ENCODE measurements around the gene ITPR3. TPM values are rescaled to one million over a fixed set of nuclear protein-coding genes. Genes with fewer than 3 reads are reported as not detected.

ITPR3 gene
- polyA plus RNA-seq, 3 donors = 9.3 to 13.8 (median 13.5) TPM

Other genes with a start within 250 kb of the ITPR3 start
- gene KIFC1, start 229.5 kb upstream of the ITPR3 start, polyA plus RNA-seq = under 1 TPM; 0.55 to 0.56 (median 0.56) TPM
- gene PHF1, start 210.3 kb upstream of the ITPR3 start, polyA plus RNA-seq = 100 to 1,000 TPM in 1 of 3 donors, 10 to 100 TPM in 2; 52.3 to 106 (median 73.9) TPM
- gene CUTA, start 203.2 kb upstream of the ITPR3 start, polyA plus RNA-seq = 100 to 1,000 TPM; 123 to 153 (median 148) TPM
- gene SYNGAP1, start 201.3 kb upstream of the ITPR3 start, polyA plus RNA-seq = 10 to 100 TPM in 1 of 3 donors, 1 to 10 TPM in 2; 4.2 to 16.1 (median 7.2) TPM
- gene ZBTB9, start 166.7 kb upstream of the ITPR3 start, polyA plus RNA-seq = 1 to 10 TPM in 2 of 3 donors, under 1 TPM in 1; 0.79 to 3.1 (median 1.8) TPM
- gene BAK1, start 41.0 kb upstream of the ITPR3 start, polyA plus RNA-seq = 10 to 100 TPM; 11.5 to 12.6 (median 12.0) TPM
- 10 to 100 TPM; 31.1 to 78.1 (median 52.3) TPM for gene UQCC2, start 90.4 kb downstream of the ITPR3 start, polyA plus RNA-seq
- gene IP6K3, start 125.6 kb downstream of the ITPR3 start, polyA plus RNA-seq = 1 to 10 TPM in 1 of 3 donors, under 1 TPM in 2; 0.24 to 2.3 (median 0.56) TPM
- gene LEMD2, start 167.8 kb downstream of the ITPR3 start, polyA plus RNA-seq = 10 to 100 TPM; 30.3 to 39.5 (median 32.3) TPM
- not detected for gene MLN, start 182.7 kb downstream of the ITPR3 start, polyA plus RNA-seq